Glomerular visceral epithelial cell (primary cell): ENCODE data around the gene MTCL1.
"Not testable (repeated sequence)": the region's sequence is repeated elsewhere in the genome, so short reads cannot be mapped to it uniquely, and the experiment has no call there.

Experiments used
- DNase-seq: peaks from one replicate; pipeline ENCODE4 v3.0.0-alpha.2; 2016; ENCODE audit errors: extremely low spot score

Gene MTCL1

GRCh38 chr18:8744038-8744437 lies 38.7 kb downstream of the MTCL1 start:
- no peak for DNase-seq

- no peak for DNase-seq
These were observed 39.3 kb downstream of the MTCL1 start for GRCh38 chr18:8744656-8745055.

- no peak for DNase-seq
These were observed 40.1 kb downstream of the MTCL1 start for GRCh38 chr18:8745355-8746014.

DNA sequence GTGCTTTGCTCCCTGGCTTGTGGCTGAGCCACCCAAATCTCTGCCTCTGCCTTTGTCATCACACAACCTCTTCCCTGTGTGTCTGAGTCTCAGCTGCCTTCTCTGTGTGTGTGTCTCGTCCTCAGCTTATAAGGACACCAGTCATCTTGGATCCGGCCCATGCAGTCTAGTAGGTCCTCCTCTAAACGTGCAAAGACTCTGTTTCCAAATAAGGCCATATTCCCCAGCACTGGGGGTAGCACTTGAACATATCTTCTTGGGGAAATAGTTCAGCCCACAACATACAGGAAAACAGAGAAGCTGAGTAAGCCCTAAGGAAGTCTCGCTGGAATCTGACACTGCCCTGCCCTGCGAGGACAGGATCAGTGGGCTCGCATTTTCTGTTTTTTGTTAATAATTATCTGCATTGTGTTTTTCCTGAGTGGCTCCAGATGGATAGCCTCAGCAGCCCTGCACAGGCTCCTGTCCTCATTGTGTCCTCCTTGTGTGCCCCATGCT lies 42.1 kb downstream of the MTCL1 start:
- peak; percentile 88 for DNase-seq

GRCh38 chr18:8749492-8749891 lies 44.1 kb downstream of the MTCL1 start:
- DNase-seq = no peak

DNA sequence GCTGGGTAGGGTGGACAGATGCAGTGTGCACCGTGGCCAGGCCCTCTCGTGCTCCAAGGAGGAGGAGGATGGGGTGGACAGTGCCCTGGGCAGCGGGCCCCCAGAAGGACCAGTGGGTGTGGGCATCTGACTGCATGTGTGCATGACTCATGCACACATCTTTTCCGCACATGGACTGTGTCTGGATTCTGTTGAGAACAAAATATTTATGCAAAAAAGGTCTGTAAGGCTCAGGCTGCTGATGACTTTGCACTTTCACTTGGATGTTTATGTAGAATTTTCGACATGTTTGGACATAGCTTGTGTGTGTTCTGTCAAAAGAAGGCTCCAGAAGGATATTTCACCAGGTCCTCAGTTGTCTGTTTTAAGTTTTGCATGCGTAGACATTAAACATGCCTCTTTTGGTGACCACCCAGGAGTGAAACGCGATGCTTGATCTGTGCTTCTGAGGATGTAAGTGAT lies 45.6 kb downstream of the MTCL1 start:
- DNase-seq = peak; percentile 58

DNA sequence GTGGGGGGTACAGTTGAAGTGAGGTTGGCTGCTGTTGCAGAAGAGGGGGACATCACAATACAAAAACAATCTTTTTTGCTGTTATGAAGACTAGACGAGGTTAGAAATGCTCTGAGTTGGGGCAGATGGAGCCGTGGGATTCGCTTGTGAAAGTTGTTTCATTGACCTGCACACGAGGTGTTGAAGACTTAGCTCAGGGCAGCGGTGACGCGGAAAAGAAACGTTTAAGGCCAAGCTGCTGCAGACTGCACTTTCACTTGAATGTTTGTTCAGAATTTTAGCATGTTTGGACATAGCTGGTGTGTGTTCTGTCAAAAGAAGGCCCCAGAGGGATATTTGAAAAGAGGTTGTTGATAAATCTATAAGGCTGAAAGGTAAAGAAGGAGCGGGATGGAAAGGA lies 46.3 kb downstream of the MTCL1 start:
- no peak for DNase-seq

DNA sequence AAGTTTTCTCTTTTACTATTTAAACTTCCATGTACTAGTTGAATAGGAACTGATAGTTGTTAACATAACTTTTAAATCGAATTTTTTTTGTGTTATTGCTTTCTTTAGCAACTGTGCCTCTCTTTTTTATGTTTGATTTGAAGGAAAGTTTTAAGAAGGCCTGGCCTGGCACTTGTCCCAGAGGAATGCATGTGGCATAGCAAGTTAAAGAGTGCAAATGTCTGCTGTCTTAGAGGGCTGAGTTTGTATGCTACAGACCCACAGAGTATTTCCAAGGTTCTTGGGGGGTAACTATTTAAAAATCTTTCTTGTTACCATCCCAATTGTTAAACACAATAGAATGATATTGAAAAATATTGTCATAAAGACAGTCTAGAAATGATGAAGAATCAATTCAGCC lies 47.0 kb downstream of the MTCL1 start:
- no peak for DNase-seq

- peak; percentile 88 for DNase-seq
These were observed 49.9 kb downstream of the MTCL1 start for GRCh38 chr18:8754995-8755960.

- no peak for DNase-seq
These were observed 51.2 kb downstream of the MTCL1 start for GRCh38 chr18:8756571-8756970.

GRCh38 chr18:8757396-8757997 lies 52.1 kb downstream of the MTCL1 start:
- DNase-seq = no peak

DNA sequence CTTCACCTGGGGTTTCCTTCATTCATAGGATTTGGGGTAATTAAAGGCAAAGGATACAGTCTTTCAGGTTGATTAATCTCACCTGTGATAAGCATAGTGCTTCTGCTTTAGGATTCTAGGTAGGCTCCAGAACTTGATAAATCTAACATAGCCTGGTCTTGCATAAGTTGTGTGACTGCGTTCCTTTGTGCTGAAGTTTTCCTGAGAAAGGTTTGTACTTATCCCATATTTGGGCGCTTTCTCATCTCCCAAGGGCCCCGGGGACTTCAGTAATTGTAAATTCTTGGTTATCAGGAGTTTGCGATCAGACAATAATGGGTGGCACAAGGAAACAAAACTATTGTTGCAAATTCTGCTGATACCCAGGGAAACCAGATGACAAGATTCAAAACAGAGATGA lies 53.1 kb downstream of the MTCL1 start:
- no peak for DNase-seq

DNA sequence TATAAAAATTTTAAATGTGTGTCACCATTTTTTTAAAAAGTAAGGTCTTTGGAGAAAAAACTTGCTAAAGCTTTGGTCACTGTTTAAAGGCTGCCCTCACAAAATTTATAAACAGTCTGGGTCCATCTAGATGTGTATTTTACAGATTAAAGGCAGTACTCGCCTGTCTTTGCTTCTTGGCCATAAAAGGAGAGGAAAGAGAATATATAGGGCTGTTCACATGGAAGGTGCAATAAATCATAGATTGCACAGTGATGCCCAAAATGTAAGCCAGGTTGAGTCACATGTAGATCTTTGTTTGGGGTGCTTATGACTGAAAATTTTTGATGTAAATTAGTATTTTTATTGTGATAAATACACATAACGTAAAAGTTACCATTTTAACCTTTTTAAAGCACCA lies 55.6 kb downstream of the MTCL1 start:
- DNase-seq = no peak

DNA sequence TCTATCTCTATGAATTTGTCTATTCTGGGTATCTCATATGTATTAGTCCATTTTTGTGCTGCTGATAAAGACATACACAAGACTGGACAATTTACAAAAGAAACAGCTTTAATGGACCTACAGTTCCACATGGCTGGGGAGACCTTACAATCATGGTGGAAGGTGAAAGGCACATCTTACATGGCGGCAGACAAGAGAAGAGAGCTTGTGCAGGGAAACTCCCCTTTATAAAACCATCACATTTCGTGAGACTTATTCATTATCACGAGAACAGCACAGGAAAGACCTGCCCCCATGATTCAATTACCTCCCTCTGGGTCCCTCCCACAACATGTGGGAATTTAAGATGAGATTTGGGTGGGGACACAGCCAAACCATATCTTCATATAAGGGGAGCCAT lies 56.2 kb downstream of the MTCL1 start:
- not testable (repeated sequence) for DNase-seq

- DNase-seq = no peak
These were observed 57.6 kb downstream of the MTCL1 start for GRCh38 chr18:8762968-8763367.

GRCh38 chr18:8763611-8764010 lies 58.3 kb downstream of the MTCL1 start:
- DNase-seq = no peak

GRCh38 chr18:8765783-8766463 lies 60.6 kb downstream of the MTCL1 start:
- no peak for DNase-seq

GRCh38 chr18:8766559-8767293 lies 61.4 kb downstream of the MTCL1 start:
- DNase-seq = no peak

GRCh38 chr18:8767340-8767739 lies 62.0 kb downstream of the MTCL1 start:
- no peak for DNase-seq

DNA sequence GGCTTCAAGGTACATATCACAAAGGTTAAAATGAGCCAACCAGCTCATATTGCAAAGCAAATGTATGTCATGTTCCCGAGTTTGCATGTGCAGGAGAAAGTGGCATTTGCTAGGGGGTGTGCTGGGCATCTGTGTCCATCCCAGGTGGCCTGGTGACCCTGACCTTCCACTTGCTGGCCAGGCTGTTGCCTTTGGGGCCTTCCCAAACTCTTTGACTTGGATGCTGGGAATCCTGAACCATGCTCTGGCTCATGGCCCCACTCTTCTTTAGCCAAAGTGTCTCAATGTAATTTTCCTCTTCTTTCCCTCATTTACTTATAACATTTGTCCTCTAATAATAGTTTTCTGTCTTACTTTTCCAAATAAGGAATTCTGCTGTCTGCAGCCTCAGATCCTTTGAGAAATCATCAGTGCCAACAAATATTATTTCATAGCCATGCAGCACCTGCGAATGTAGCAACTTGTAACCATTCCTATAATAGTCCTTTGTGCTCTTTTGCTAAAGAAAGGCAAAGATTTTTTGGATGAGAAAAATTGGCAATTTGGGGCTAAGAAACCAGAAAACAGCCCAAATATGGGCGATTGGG lies 64.2 kb downstream of the MTCL1 start:
- DNase-seq = no peak

DNA sequence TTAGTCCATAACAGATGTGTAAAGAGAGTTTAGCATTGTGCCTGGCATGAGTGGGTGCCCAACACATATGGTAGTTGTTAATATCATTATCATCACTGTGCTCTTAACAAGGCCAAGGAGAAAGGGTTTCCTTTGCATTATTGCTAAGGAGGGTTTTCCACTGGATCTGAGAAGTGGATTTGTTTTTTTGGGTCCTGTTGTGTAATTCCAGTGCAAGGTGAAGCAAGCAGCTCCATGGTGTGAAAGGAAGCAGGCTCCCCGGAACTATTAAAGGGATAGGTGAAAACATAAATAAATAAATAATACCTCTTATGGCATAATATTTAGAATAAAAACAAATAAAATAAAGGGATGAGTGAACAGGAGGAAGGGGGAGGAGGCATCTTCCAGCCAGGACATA lies 65.3 kb downstream of the MTCL1 start:
- no peak for DNase-seq
